HL-60 (cell line): ENCODE measurements around the gene CTSC.

ENCODE experiments used
- DNase-seq, 2 experiments: peaks; one replicate each; pipeline ENCODE4 v3.0.0-alpha.2; 2010 to 2020; ENCODE audit warnings: low read depth in 1 of 2, low spot score in 1 of 2
- H3K27ac ChIP-seq: fragments of 250-450 bp; sonication (Bioruptor Pico); replicated peaks from 2 replicates; pipeline ENCODE4 v1.5.1; 2020; ENCODE audit warnings: mild to moderate bottlenecking, moderate library complexity
- H3K27me3 ChIP-seq: fragments of 250-450 bp; sonication (Bioruptor Pico); 2 replicates; pipeline ENCODE4 v1.5.1; 2021; ENCODE audit warnings: mild to moderate bottlenecking, moderate library complexity; ENCODE audit not compliant: insufficient read depth, poor library complexity, severe bottlenecking
- H3K4me3 ChIP-seq: replicated peaks from 2 replicates; pipeline ENCODE4 v1.5.1; 2011; ENCODE audit warnings: mild to moderate bottlenecking, control low read depth, low read length; ENCODE audit not compliant: insufficient read depth
- GABPA ChIP-seq: IDR thresholded peaks from 2 replicates; pipeline ENCODE4 v1.6.1; 2012; ENCODE audit warnings: low read depth
- POLR2AphosphoS5 ChIP-seq: IDR thresholded peaks from 2 replicates; pipeline ENCODE4 v1.6.1; 2012; ENCODE audit warnings: low read depth
- REST ChIP-seq: IDR thresholded peaks from 2 replicates; pipeline ENCODE4 v1.6.1; 2012; ENCODE audit warnings: low read depth; ENCODE audit not compliant: insufficient replicate concordance
- SPI1 ChIP-seq: IDR thresholded peaks from 2 replicates; pipeline ENCODE4 v1.6.1; 2012; ENCODE audit warnings: low read depth, mild to moderate bottlenecking, borderline replicate concordance
- TF ChIP-seq, protein P1 (sequence below): IDR thresholded peaks from one replicate; pipeline ENCODE4 v1.5.1; 2011; ENCODE audit warnings: low read length, control low read depth, inconsistent platforms; ENCODE audit not compliant: insufficient read depth

Gene CTSC

GRCh38 chr11:88297421-88297820, 40.1 kb downstream of the CTSC start:
- no peak for DNase-seq
- Histone ChIP-seq H3K27ac (no peak overlapping the region), H3K27me3 (no peaks in the 10 kb centered on the region), H3K4me3 (no peak overlapping the region)
- no peak for TF ChIP-seq POLR2AphosphoS5
- TF ChIP-seq, protein P1, sequence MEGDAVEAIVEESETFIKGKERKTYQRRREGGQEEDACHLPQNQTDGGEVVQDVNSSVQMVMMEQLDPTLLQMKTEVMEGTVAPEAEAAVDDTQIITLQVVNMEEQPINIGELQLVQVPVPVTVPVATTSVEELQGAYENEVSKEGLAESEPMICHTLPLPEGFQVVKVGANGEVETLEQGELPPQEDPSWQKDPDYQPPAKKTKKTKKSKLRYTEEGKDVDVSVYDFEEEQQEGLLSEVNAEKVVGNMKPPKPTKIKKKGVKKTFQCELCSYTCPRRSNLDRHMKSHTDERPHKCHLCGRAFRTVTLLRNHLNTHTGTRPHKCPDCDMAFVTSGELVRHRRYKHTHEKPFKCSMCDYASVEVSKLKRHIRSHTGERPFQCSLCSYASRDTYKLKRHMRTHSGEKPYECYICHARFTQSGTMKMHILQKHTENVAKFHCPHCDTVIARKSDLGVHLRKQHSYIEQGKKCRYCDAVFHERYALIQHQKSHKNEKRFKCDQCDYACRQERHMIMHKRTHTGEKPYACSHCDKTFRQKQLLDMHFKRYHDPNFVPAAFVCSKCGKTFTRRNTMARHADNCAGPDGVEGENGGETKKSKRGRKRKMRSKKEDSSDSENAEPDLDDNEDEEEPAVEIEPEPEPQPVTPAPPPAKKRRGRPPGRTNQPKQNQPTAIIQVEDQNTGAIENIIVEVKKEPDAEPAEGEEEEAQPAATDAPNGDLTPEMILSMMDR = no peak
- no peak for TF ChIP-seq GABPA
- TF ChIP-seq SPI1 = no peak
- TF ChIP-seq REST = no peak

DNA sequence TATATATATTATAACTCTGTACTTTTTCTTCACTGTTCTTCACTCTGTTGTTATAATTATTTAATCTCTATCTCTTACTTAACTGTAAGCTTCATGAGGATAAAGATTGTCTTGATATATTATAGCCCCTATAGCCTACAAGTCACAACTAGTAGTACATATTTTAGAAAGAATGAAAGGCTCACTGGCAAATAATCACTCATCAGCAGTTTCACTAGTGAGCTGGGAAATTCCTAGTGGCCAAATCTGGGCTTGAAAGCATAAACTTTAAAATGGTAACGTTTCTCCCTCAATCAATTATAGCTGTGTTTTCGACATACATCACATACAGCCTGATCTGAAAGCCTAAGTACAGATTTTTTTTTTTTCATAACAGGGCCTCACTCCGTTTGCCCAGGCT, 42.5 kb downstream of the CTSC start:
- H3K4me3 ChIP-seq = no peak overlapping the region
- TF ChIP-seq, protein P1 = no peak
- TF ChIP-seq REST = no peak
- no peak for DNase-seq
- H3K27me3 ChIP-seq = no peaks in the 10 kb centered on the region
- H3K27ac ChIP-seq = no peak overlapping the region

- Histone ChIP-seq H3K4me3 (no peak overlapping the region), H3K27me3 (no peaks in the 10 kb centered on the region), H3K27ac (no peak overlapping the region)
- TF ChIP-seq, protein P1 = no peak
- TF ChIP-seq GABPA = no peak
- TF ChIP-seq REST = no peak
- no peak for TF ChIP-seq POLR2AphosphoS5
- TF ChIP-seq SPI1 = no peak
- DNase-seq = no peak
These were observed 43.6 kb downstream of the CTSC start for GRCh38 chr11:88293931-88294330.
